Neural cell (in vitro differentiated cells): ENCODE data around the gene AGPAT3. TPM values are rescaled to one million over a fixed set of nuclear protein-coding genes. Genes with fewer than 3 reads are reported as not detected.

Experiments used
- H2AFZ ChIP-seq: fragments of 200-600, 300-800 bp; sonication (generic), shearing (Covaris generic); 2 replicates; pipeline ENCODE4 v1.6.0; 2014; ENCODE audit warnings: low read depth, mild to moderate bottlenecking, antibody characterized with exemption, low read length, moderate library complexity
- H3F3A ChIP-seq: fragments of 200-600 bp; shearing (Covaris generic); 2 replicates; pipeline ENCODE4 v1.6.1; 2016; ENCODE audit warnings: mild to moderate bottlenecking, moderate library complexity, mixed read lengths, antibody characterized with exemption, low read length; ENCODE audit not compliant: insufficient read depth, poor library complexity, severe bottlenecking
- H3K27ac ChIP-seq: fragments of 200-600, 300-800 bp; sonication (generic), shearing (Covaris generic); 2 replicates; pipeline ENCODE4 v1.5.1; 2014; ENCODE audit warnings: mild to moderate bottlenecking, low read length, moderate library complexity
- H3K27me3 ChIP-seq: fragments of 300-800, 200-600 bp; sonication (generic), shearing (Covaris generic); 2 replicates; pipeline ENCODE4 v1.6.0; 2014; ENCODE audit warnings: mild to moderate bottlenecking, low read depth, low read length, moderate library complexity; ENCODE audit not compliant: insufficient read depth
- H3K36me3 ChIP-seq: fragments of 300-800, 200-600 bp; sonication (generic), shearing (Covaris generic); 2 replicates; pipeline ENCODE4 v1.5.1; 2014; ENCODE audit warnings: mild to moderate bottlenecking, antibody characterized with exemption, low read length, moderate library complexity; ENCODE audit not compliant: insufficient read depth
- H3K4me2 ChIP-seq: fragments of 300-800, 200-600 bp; sonication (generic), shearing (Covaris generic); 2 replicates; pipeline ENCODE4 v1.6.0; 2014; ENCODE audit warnings: mild to moderate bottlenecking, low read length
- H3K4me3 ChIP-seq: fragments of 300-800, 200-600 bp; sonication (generic), shearing (Covaris generic); 2 replicates; pipeline ENCODE4 v1.5.1; 2014; ENCODE audit warnings: mild to moderate bottlenecking, low read length, moderate library complexity
- H3K79me2 ChIP-seq: fragments of 200-600 bp; shearing (Covaris generic); replicated peaks from 2 replicates; pipeline ENCODE4 v1.6.0; 2014; ENCODE audit warnings: mild to moderate bottlenecking, low read length, moderate library complexity; ENCODE audit not compliant: insufficient read depth
- H3K9ac ChIP-seq: fragments of 300-800, 200-600 bp; sonication (generic), shearing (Covaris generic); 2 replicates; pipeline ENCODE4 v1.6.1; 2016; ENCODE audit warnings: mild to moderate bottlenecking, low read length, mixed read lengths
- H3K9me2 ChIP-seq: fragments of 200-600 bp; shearing (Covaris generic); 2 replicates; pipeline ENCODE4 v1.6.1; 2016; ENCODE audit warnings: mild to moderate bottlenecking, low read length, mixed read lengths; ENCODE audit not compliant: insufficient read depth
- H3K9me3 ChIP-seq: fragments of 200-600, 300-800 bp; sonication (generic), shearing (Covaris generic); 2 replicates; pipeline ENCODE4 v1.6.1; 2016; ENCODE audit warnings: mild to moderate bottlenecking, mixed run types, low read length, moderate library complexity, mixed read lengths
- H4K20me1 ChIP-seq: fragments of 200-600 bp; shearing (Covaris generic); 2 replicates; pipeline ENCODE4 v1.6.1; 2016; ENCODE audit warnings: mild to moderate bottlenecking, mixed run types; ENCODE audit not compliant: insufficient read depth
- EP300 ChIP-seq: fragments of 450-650 bp; conservative IDR thresholded peaks from 2 replicates; pipeline ENCODE4 v1.6.1; 2014; ENCODE audit warnings: antibody characterized with exemption, mild to moderate bottlenecking, moderate library complexity; ENCODE audit not compliant: poor library complexity, severe bottlenecking
- EZH2 ChIP-seq: fragments of 200-600, 300-800 bp; shearing (Covaris generic), sonication (generic); IDR thresholded peaks from 2 replicates; pipeline ENCODE4 v1.6.1; 2014; ENCODE audit warnings: antibody characterized with exemption, low read length, borderline replicate concordance, mild to moderate bottlenecking; ENCODE audit not compliant: insufficient read depth, poor library complexity, severe bottlenecking
- MXI1 ChIP-seq: fragments of 450-650 bp; conservative IDR thresholded peaks from 2 replicates; pipeline ENCODE4 v1.6.1; 2014; ENCODE audit warnings: antibody characterized with exemption, mild to moderate bottlenecking; ENCODE audit not compliant: poor library complexity, severe bottlenecking
- POLR2AphosphoS5 ChIP-seq: IDR thresholded peaks from 2 replicates; pipeline ENCODE4 v1.6.1; 2012
- RAD21 ChIP-seq: fragments of 450-650 bp; conservative IDR thresholded peaks from 2 replicates; pipeline ENCODE4 v1.6.1; 2014; ENCODE audit warnings: antibody characterized with exemption, mild to moderate bottlenecking, moderate library complexity
- SMC3 ChIP-seq: fragments of 450-650 bp; conservative IDR thresholded peaks from 2 replicates; pipeline ENCODE4 v1.6.1; 2014; ENCODE audit warnings: antibody characterized with exemption, mild to moderate bottlenecking, moderate library complexity; ENCODE audit not compliant: poor library complexity
- TAF1 ChIP-seq: IDR thresholded peaks from 2 replicates; pipeline ENCODE4 v1.6.1; 2012; ENCODE audit warnings: low read depth
- polyA plus RNA-seq: library from polyadenylated mRNA; depleted of rRNA; stranded (reverse); fragments of >200 nt; gene quantifications from 2 replicates; pipeline ENCODE4 v1.2.3, GENCODE V29; 2014
- TF ChIP-seq, protein P1 (sequence below): fragments of 450-650 bp; IDR thresholded peaks from 2 replicates; pipeline ENCODE4 v1.5.1; 2014; ENCODE audit warnings: antibody characterized with exemption, mild to moderate bottlenecking, moderate library complexity; ENCODE audit not compliant: poor library complexity, severe bottlenecking
- TF ChIP-seq, protein P2 (sequence below): IDR thresholded peaks from 2 replicates; pipeline ENCODE4 v1.6.1; 2012; ENCODE audit warnings: borderline replicate concordance

Gene AGPAT3
- polyA plus RNA-seq, 1 donor from 2014 or later: 8.4 TPM

GRCh38 chr21:43950936-43951335 is 85.9 kb downstream of the AGPAT3 start:
- no peak overlapping the region for H2AFZ ChIP-seq
- no peak overlapping the region for H3K4me2 ChIP-seq
- no peak overlapping the region for H3K4me3 ChIP-seq
- H4K20me1 ChIP-seq: no peaks in the 10 kb centered on the region
- H3K36me3 ChIP-seq: no peaks in the 10 kb centered on the region
- no peaks in the 10 kb centered on the region for H3F3A ChIP-seq
- no peaks in the 10 kb centered on the region for H3K79me2 ChIP-seq
- H3K27ac ChIP-seq: no peak overlapping the region
- no peak for TF ChIP-seq EP300
- no peak for TF ChIP-seq POLR2AphosphoS5
- TF ChIP-seq SMC3: no peak
- TF ChIP-seq, protein P1, sequence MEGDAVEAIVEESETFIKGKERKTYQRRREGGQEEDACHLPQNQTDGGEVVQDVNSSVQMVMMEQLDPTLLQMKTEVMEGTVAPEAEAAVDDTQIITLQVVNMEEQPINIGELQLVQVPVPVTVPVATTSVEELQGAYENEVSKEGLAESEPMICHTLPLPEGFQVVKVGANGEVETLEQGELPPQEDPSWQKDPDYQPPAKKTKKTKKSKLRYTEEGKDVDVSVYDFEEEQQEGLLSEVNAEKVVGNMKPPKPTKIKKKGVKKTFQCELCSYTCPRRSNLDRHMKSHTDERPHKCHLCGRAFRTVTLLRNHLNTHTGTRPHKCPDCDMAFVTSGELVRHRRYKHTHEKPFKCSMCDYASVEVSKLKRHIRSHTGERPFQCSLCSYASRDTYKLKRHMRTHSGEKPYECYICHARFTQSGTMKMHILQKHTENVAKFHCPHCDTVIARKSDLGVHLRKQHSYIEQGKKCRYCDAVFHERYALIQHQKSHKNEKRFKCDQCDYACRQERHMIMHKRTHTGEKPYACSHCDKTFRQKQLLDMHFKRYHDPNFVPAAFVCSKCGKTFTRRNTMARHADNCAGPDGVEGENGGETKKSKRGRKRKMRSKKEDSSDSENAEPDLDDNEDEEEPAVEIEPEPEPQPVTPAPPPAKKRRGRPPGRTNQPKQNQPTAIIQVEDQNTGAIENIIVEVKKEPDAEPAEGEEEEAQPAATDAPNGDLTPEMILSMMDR: no peak
- TF ChIP-seq, protein P2, sequence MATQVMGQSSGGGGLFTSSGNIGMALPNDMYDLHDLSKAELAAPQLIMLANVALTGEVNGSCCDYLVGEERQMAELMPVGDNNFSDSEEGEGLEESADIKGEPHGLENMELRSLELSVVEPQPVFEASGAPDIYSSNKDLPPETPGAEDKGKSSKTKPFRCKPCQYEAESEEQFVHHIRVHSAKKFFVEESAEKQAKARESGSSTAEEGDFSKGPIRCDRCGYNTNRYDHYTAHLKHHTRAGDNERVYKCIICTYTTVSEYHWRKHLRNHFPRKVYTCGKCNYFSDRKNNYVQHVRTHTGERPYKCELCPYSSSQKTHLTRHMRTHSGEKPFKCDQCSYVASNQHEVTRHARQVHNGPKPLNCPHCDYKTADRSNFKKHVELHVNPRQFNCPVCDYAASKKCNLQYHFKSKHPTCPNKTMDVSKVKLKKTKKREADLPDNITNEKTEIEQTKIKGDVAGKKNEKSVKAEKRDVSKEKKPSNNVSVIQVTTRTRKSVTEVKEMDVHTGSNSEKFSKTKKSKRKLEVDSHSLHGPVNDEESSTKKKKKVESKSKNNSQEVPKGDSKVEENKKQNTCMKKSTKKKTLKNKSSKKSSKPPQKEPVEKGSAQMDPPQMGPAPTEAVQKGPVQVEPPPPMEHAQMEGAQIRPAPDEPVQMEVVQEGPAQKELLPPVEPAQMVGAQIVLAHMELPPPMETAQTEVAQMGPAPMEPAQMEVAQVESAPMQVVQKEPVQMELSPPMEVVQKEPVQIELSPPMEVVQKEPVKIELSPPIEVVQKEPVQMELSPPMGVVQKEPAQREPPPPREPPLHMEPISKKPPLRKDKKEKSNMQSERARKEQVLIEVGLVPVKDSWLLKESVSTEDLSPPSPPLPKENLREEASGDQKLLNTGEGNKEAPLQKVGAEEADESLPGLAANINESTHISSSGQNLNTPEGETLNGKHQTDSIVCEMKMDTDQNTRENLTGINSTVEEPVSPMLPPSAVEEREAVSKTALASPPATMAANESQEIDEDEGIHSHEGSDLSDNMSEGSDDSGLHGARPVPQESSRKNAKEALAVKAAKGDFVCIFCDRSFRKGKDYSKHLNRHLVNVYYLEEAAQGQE: no peak
- no peak for TF ChIP-seq MXI1
- TF ChIP-seq TAF1: no peak
- TF ChIP-seq EZH2: no peak
- no peak for TF ChIP-seq RAD21
- H3K27me3 ChIP-seq: no peaks in the 10 kb centered on the region
- H3K9me3 ChIP-seq: no peaks in the 10 kb centered on the region
- H3K9ac ChIP-seq: no peak overlapping the region
- H3K9me2 ChIP-seq: no peaks in the 10 kb centered on the region

DNA sequence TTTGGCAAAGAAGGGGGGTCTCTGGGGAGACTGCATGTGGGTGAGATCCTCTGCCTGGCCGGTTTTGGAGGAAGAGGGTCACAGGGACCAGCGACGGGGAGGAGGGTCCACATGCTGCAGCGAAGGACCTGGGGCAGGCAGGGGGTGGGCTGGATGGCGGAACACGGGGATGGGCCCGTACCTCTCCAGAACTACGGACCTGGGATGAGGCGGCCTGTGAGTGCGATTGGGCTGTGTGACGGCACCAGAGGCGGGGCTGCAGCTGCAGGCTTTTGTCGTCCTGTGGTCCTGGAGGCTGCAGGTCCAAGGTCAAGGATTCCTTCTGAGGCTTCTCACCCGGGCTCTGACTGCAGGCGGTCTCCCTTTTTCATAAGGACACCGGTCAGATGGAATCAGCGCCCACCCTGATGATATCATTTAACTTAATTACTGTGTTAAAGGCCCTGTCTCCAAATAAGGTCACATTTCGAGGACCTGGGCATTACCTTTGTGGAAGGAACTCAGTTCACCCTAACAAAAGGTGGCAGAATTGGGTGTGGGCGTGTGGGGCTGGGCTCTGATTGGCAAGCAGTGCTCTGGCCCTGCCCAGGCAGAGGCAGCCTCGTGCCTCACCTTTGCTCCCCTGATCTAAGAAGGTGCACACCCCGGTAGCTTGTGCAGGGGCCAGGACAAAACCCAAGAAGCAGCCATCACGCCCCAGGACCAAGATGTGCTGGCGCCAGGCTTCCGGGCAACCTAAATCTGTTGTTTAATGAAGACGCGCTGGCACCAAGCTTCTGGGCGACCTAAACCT is 87.1 kb downstream of the AGPAT3 start:
- Histone ChIP-seq H4K20me1 (no peaks in the 10 kb centered on the region), H3K27ac (no peak overlapping the region), H3K9ac (no peak overlapping the region), H3K9me3 (no peaks in the 10 kb centered on the region), H3K27me3 (no peaks in the 10 kb centered on the region), H3K79me2 (no peaks in the 10 kb centered on the region), H3K4me2 (no peak overlapping the region), H2AFZ (no peak overlapping the region), H3F3A (no peaks in the 10 kb centered on the region), H3K4me3 (no peak overlapping the region), H3K9me2 (no peaks in the 10 kb centered on the region), H3K36me3 (no peaks in the 10 kb centered on the region)
- TF ChIP-seq EP300: no peak
- no peak for TF ChIP-seq EZH2
- TF ChIP-seq SMC3: no peak
- no peak for TF ChIP-seq RAD21
- TF ChIP-seq, protein P1: no peak
- TF ChIP-seq TAF1: no peak
- no peak for TF ChIP-seq POLR2AphosphoS5
- TF ChIP-seq MXI1: no peak
- TF ChIP-seq, protein P2: no peak
